ENCODE data around the gene CUL4A. TPM values are rescaled to one million over a fixed set of nuclear protein-coding genes. Genes with fewer than 3 reads are reported as not detected.

Gene CUL4A
- total and polyA plus RNA-seq, 2 experiments from 2014 or later: 67.5 to 195 TPM

- TF ChIP-seq POLR2AphosphoS5 (IDR thresholded peaks at IDR 0.05; ENCODE audit: low read depth) (no peak), ZNF114 (CRISPR knock-in tag; IDR thresholded peaks at IDR 0.05) (no peak), STAT1 (IDR thresholded peaks at IDR 0.05; ENCODE audit: unreplicated experiment) (no peak), CTCF (conservative IDR thresholded peaks at IDR 0.05; ENCODE audit: low read depth in 2 of 2) (no peak), JUNB (IDR thresholded peaks at IDR 0.05; ENCODE audit: unreplicated experiment) (no peak), ETS1 (IDR thresholded peaks at IDR 0.05) (no peak), NANOG (IDR thresholded peaks at IDR 0.05; ENCODE audit: borderline replicate concordance) (no peak)
These were observed 5.1 kb upstream of the CUL4A start (continued) for GRCh38 chr13:113204378-113204734.

GRCh38 chr13:113205428-113205931 is 3.9 kb upstream of the CUL4A start:
- peaks cover 27% of the 10 kb centered on the region for H3K36me3 Mint-ChIP-seq (ENCODE audit: low read depth)
- H3K4me1 Mint-ChIP-seq: peaks cover 25% of the 10 kb centered on the region
- no peak overlapping the region for H2AFZ ChIP-seq
- ATAC-seq (no peak), DNase-seq (ENCODE audit: low spot score) (no peak)
- H3K9me2 ChIP-seq (ENCODE audit: insufficient read depth): no peaks in the 10 kb centered on the region
- H3K4me3 ChIP-seq: no peak overlapping the region
- no peaks in the 10 kb centered on the region for H3K9me3 Mint-ChIP-seq
- peaks cover 2% of the 10 kb centered on the region for H3K27me3 Mint-ChIP-seq (ENCODE audit: insufficient read depth, low read depth, poor library complexity)
- H3K4me3 Mint-ChIP-seq: peak overlapping the region; percentile 10; the same call in 2 of the 3 replicates
- no peaks in the 10 kb centered on the region for H3K27me3 ChIP-seq (ENCODE audit: insufficient read depth)
- peak overlapping the region; percentile 80; the same call in 1 of the 2 replicates for H3K27ac Mint-ChIP-seq
- 0 out of 2 replicates have a peak overlapping the region, but pooled peaks have one; percentile 16 for H3K4me2 ChIP-seq
- peaks cover 85% of the 10 kb centered on the region for H3K79me2 ChIP-seq (replicated peaks; ENCODE audit: insufficient read depth)
- peaks cover 41% of the 10 kb centered on the region for H4K20me1 ChIP-seq (replicated peaks; ENCODE audit: insufficient read depth)
- no peaks in the 10 kb centered on the region for H3F3A ChIP-seq (replicated peaks; ENCODE audit: low read depth)
- peak overlapping the region; percentile 20; the same call in 1 of the 2 replicates for H3K27ac ChIP-seq (ENCODE audit: low read depth)
- no peaks in the 10 kb centered on the region for H3K36me3 ChIP-seq (ENCODE audit: insufficient read depth)
- peaks cover 21% of the 10 kb centered on the region for H3K4me1 ChIP-seq (ENCODE audit: insufficient read depth)
- TF ChIP-seq ZNF331 (CRISPR knock-in tag; IDR thresholded peaks at IDR 0.05; ENCODE audit: low read depth): no peak
- TF ChIP-seq REST (IDR thresholded peaks at IDR 0.05; ENCODE audit: unreplicated experiment): no peak
- TF ChIP-seq POLR2AphosphoS5 (IDR thresholded peaks at IDR 0.05; ENCODE audit: low read depth): no peak
- no peak for TF ChIP-seq JUNB (IDR thresholded peaks at IDR 0.05; ENCODE audit: unreplicated experiment)
- TF ChIP-seq EZH2phosphoT487 (IDR thresholded peaks at IDR 0.05; ENCODE audit: unreplicated experiment): no peak
- no peak for TF ChIP-seq CTCF (conservative IDR thresholded peaks at IDR 0.05; ENCODE audit: low read depth in 2 of 2)
